ENCODE data around the gene GNB1.
"Not testable (repeated sequence)": the region's sequence is repeated elsewhere in the genome, so short reads cannot be mapped to it uniquely, and the experiment has no call there.

GNB1 gene

DNA sequence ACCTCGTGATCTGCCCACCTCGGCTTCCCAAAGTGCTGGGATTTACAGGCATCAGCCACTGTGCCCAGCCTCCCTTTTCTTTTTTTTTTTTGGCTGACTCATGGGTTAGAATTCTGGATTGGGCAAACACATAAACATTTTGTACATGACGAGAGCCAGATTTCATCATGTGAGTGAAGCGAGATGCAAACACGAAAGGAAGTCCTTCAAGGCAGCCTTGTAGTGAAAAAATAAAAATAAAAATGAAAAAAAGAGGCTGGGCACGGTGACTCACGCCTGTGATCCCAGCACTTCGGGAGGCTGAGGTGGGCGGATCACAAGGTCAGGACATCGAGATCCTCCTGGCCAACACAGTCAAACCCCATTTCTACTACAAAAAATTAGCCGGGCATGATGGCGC lies 149.9 kb downstream of the GNB1 start:
- peak; percentile 89 for DNase-seq (ENCODE audit: low spot score)

DNA sequence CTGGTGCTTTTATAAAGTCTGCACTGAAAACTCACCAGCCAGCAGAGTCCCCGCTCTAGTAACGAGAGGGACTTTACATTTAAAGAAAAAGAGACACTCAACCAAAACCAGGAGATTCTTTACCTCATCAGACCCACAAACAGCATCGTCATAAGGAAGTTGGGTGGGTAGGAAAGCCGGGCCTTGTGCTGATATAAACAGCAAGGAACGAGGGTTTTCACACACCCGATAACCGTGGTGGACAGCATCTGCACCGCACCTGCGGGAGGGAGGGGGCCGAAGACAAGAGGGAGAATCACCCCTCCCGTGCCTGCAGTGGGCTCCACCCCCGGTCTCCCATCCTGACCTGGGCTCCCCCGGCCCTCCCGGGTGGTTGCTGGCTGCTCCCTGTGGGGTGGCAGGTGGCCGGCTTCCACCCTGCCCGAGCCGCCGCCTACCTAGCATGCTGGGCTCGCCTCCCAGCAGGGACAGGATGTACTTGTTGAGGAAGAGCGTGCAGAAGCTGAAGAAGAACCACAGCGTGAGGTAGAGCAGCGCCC lies 152.0 kb downstream of the GNB1 start:
- DNase-seq (ENCODE audit: low spot score), result not testable (repeated sequence)

DNA sequence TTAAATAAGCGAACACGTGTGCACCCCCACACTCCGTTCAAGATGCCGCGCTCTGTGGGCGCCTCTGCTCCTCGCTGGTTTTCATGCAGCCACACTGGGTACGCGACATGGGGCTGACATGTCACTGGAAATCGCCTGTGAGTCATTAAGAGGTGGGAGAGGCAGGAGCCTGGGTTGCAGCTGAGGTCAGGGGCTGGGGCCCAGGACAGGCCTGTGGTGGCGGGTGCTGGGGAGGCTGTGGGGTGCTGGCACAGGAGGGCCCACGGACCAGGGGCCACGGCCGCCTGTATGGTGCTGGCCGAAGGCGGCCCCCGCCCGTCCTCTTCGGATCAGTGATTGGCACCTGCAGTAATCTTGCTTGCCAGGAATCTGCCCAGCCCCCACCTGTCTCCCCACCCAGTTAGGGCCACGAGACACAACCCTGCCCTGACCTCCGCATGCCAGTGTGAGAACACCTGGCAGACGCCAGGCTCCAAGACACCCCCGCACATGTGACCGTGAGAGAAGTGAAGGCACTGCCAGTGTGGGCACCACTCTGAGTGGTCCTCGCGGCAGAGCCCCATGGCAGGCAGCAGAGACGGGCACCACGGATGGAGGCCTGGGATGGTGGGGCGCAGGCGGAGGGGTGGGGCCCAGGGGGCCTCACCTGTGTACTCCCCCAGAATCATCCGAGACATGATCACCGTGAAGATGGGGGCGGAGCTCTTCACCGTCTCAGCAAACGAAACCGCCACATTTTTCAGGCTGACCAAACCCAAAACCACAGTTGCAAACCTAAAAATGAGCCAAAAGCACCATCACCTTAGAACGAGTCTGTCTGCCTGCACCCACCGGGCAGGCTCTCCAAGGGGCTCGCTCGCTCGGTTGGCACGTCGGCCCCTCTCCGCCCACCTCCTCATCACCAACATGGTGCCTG lies 153.0 kb downstream of the GNB1 start:
- not testable (repeated sequence) for DNase-seq (ENCODE audit: low spot score)

All from AG08396 (cell line).